NCI-H748 (cell line): ENCODE measurements around the gene LRRFIP2.

Experiments
- DNase-seq: peaks from one replicate; lab custom pipeline; 2025; ENCODE audit not compliant: unreplicated experiment; lab: John Stamatoyannopoulos, UW

LRRFIP2 gene

DNA sequence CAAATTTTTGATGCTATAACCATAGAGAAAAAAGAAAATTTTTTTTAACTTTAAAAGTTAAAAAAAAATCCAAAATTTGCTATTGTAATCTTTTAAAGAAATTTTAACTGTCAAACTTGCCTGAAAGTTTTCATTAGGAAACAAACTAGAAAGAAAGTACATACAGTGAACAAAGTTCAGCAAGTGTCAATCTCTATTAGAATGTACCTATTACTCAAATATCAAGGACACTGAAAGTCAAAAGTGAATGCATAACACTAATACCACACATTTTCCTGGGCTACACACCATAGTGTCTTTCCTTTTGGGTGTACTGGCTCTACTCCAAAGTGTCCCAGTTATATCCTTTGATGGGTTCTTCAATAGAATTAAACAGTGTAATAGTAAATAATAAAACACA lies 56.8 kb downstream of the LRRFIP2 start:
- no peak for DNase-seq

DNA sequence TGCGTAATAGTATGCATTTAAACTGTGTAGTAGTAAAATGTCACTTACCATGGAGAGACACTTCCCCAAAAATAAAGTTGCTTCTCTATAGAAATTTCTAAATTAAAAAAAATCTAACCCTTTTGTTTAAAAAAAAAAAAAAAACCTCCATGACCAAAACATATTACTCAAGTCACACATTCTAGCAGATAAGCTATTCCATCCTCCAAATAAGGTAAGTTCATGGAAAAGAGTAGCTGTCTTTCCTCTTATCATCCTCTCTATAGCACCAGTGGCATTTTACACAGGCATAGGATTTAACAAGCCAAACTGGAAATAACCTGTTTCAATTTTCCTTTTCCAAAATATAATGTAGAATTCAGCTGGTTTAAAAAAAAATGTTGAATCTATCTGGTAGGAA lies 57.4 kb downstream of the LRRFIP2 start:
- DNase-seq = no peak

DNA sequence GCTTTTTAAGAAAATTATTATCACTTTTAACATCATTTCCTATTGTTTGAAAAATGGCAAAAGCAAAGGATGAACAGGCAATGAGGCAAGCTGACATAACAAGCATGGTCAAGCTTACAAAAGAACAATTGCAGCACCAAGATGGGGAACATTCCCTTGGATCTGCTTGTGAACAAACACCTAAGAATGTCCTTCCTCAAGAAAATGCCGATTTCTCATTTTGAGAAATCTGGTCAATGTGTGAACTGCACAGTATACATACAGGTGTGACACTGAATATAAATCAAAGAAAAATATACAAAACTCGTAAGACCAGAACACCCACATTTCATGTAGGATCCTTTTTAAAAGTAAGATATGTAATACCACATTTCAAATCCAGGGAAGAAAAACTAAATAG lies 58.9 kb downstream of the LRRFIP2 start:
- DNase-seq = no peak

DNA sequence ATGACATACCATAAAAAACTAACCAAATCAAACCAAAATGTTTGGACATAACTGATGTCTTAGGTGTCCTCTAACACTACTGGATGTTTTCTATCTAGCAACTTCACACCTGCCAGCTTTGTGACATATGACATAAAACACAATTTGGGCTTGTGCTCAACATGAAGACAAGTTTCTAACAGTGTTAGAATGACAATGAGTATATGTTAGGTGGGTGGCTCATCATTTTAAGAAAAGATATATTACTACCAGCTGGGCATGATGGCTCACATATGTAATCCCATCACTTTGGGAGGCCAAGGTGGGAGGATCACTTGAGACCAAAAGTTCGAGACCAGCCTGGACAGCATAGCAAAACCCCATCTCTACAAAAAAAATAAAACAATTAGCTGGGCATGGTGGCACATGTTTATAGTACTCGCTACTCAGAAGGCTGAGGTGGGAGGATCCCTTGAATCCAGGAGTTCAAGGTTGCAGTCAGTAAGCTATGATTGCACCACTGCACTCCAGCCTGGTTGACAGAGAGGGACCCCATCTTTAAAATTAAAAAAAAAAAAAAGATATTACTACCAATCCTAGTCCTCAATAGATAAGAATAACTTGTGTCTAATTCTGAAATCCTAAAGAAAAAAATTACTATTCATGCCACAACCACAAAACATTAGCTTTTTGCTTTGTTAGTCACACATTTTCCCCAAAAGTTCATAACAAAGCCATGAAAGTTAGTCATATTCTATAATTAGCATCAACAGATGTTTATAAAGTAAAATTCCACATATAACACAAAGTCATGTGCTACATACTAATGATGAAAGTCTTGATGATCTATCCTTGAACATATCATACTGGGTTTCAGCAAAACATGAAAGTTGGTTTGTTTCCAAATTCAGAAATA lies 59.9 kb downstream of the LRRFIP2 start:
- no peak for DNase-seq

DNA sequence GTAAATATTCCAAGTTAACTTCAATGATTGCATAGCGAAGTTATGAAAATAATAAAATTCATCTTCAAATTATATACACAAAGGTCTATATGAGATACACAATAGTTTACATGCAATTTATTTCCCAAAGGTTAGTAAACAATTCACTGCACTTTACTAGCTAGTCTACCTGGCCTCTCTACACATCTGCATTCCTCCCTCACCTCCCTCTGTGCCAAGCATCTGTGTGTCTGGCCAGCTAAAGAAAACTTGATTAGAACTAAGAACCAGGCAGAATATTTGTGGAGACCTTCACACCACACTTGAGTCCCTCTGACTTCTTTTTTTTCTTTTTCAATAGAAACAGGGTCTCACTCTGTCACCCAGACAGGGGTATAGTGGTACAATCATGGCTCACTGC lies 61.4 kb downstream of the LRRFIP2 start:
- DNase-seq = no peak

DNA sequence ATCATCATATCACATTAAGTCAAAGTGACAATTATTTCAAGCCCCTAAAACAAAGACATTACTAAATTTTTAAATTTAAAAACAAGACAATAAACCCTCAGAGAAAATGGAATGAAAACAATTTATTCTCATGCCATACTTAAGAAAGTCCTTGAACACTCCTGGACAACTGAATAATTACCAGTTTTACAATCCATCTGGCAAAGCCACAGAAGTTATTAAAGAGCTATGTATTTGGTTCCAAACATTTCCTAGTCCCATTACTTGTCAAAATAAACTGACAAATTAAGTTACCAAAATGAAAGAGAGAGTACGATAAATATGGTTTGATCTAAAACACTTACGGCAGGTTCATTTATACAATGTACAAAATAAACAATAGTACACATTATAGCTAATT lies 63.2 kb downstream of the LRRFIP2 start:
- DNase-seq = no peak

DNA sequence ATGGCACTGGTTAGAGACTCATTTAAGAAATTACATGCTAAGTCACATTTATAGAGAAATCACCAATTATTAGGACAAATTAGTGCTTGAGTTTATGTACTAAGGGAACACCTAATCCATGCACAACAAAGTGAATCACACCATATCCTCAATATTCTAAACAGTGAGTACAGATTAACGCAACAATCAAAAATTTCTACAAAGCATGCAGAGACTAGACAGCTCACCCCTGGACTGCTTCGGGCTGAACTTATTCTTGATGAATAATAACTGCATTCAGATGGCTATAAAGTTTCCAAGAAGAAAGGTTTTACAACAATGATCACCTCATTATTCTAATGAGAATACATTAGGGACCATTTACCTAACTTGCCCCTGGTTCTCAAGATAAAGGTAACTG lies 66.5 kb downstream of the LRRFIP2 start:
- no peak for DNase-seq

DNA sequence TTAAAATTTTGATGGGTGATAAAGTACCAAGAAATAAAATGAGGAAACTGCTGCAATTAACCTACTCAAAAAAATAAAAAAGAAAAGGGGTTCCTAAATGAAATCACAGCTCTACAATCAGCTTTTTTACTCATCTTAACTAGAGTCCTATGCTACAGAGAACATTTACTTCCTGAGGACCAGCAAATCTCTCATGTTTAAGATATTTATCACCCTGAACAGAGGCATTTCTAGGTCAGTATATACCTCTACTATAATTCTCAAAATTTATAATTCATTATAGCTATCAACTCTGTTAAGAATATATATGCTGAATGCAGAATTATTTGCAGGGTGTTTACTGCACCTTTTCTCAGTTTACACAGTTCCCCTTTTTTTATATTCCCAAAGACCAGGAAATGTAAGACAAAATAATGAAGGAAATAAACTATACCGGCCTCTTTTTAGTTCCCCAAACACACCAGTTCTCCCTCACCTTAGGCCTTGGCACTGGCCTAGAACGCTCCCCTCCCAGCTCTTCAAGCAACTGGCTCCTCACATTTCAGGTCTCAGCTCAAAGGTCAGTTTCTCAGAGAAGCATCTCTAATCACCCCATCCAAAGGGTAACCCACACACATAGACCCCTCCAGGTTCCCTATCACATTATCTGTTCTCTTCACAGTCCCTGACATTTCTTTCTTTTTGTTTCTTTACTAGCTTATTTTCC lies 71.1 kb downstream of the LRRFIP2 start:
- no peak for DNase-seq

DNA sequence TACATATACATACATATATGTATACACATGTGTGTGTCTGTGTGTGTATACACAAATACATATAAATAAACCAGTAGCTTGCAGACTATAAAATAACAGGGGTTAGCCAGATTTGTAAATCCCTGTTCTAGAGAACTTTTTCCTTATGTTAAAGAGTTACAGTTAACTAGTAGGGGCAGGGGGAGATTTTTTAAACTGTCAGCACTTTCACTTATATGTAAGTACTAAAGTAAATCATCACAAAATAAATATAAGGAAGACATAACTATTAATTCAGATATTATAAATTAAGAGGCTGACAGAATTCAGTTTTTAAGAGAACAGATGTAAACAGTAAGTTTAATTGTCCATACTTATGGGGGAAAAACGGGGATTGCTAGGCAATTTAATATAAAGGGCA lies 74.0 kb downstream of the LRRFIP2 start:
- no peak for DNase-seq

DNA sequence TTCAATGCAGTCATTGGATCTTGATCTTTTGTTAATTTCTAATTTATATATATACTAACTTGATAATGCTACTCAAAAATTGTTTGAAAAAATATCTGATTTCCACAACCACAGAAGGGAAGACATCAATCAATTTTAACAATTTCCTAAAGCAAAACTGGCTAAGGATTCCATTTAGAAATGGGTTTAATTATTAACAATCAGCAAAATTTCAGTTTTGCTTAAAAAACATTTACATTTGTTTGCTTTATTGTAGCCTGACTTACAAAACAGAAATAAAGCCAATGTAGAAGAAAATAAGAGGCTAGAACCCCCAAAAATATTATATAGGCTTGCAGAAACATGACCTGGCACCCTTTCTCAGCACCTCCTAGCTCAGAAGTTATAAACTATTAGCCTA lies 74.9 kb downstream of the LRRFIP2 start:
- DNase-seq = no peak

DNA sequence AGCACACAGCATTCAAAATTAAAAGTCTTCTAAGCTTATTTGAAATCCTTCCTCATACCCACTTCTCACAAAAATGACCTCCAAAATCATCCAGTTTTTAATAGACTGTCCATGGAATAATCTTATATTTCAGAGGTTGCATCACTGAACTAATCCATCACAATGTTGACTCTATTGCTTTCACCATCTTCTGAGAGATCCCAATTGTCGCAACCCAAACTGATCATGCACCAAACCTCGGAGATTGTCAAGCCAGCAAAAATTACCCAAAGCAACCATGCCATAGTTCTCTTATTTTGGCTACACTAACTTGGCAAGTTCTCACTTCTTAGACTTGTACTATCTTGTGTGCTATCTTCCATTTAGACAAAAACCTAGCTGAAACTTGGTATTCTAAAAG lies 75.5 kb downstream of the LRRFIP2 start:
- DNase-seq = no peak

DNA sequence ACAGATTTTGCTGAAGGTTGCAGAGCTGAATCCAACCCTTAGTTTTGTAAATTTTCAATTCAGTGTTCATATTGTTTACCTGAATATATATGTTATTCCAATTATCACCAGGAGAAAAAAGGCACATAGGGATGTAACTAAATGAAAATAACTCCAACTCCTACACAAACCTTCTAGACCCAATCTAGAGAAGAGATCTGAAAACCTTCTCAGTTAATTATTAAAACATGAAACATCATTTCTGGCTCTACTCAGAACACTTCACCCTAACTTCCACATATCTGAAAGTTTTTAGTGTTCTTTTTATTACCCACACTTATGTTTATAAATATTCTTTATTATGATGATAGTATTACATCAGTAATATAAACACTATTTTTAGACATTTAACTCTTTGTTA lies 76.6 kb downstream of the LRRFIP2 start:
- no peak for DNase-seq

DNA sequence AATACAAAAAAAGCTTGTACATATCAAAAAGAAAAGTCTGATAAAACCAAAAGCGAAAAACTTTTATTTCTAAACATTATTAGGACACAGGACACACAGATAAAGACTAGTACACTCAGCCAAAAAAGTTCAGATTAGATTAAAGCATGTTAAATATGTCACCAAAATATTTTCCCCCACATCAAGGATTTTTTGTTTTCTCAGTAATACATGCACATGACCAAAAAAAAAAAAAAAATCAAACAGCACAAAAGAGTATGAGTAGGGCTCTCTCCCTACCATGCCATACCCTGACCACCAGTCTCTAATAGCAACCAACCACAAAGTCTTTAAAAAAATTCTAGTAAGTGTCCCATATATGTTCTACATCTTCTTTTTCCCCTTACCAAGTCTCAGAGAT lies 77.4 kb downstream of the LRRFIP2 start:
- no peak for DNase-seq

DNA sequence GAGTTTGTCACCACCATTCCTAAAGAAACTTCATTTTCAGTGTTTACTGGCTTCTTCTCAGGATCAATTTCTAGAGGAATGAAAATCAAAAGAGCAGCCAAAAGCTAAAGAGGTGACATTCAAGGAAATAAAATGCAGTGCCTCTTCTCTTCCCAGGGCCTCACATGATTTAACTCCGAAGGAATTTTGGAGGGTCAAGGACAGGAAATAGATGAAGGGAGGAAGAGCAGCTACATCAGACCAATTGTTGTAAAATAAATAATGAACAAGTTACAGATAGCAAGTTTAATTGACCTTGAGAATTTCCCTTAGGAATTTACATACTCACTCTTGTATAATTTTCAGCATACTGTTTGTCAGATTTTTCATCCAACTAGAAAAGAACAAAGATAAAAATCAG lies 78.1 kb downstream of the LRRFIP2 start:
- DNase-seq = no peak

DNA sequence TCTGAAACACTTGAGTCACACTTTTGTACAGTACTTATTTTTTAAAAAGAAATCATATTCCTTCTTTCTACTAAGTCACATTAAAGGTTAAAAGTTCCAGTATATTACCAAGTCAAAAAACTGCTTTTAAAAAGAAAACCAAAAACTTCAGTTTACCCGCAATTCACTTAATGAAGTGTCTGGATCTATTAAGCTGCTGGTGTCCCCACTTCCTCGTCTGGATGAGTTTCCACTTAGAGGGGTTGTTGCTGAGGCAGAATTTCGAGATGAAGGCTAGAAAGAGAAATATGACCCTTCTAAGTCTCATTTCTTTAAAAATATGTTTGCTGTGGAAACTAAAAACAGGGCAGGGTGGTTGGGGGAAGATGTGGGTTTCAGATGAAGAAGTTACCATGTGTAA lies 79.7 kb downstream of the LRRFIP2 start:
- DNase-seq = no peak

DNA sequence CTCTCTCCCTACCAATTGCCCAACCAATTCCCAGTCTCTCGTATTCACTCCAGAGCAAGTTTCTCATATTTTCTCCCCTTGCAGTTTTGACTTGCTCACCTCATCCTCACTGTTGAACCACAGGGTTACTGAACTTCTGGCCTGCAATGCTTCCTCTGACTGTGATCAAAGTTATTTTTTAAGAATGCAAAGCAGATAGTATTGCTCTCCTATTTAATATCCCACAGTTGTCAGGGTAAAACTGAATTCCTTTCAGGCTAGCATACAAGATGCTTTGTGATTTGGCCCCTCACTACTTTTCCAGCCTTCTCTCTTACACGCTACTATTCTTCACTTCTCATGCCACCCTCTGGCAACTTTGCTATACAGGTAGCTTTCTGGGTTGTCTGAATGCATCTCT lies 80.9 kb downstream of the LRRFIP2 start:
- DNase-seq = no peak

DNA sequence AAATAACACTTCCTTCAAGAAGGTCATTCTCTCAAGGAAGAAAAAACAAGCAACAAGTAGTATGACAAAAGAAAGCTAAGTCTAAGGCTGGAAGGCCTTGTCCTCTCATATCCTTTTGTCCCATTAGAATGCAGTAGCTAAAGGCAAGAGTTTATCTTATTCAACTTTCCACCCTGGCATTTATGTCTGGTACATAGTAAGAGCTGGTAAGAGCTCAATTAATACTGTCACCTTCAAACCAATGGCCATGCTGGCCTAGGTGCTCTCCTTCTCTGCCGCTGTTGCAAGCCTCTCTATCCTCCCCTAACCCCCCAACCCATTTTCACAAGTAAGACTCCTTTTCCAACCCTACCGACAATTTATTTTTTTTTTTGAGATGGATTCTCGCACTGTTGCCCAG lies 81.9 kb downstream of the LRRFIP2 start:
- DNase-seq = no peak

DNA sequence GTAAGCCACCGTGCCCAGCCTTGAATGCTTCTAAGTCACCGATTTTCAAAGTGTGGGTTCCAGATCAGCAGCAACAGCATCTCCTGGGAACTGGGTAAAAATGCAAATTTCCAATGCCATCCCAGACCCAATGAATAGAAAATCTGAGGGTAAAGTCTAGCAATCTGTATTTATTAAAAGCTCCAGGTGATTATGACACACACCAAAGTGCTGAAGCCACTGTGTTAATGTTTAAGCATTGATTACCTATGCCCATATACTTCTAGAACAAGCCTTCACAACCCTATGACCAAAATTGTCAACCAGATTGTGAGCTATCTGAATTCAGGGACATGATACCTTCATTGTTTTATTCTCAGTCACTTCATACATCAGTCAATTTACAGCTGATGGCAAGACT lies 86.5 kb downstream of the LRRFIP2 start:
- DNase-seq = no peak

DNA sequence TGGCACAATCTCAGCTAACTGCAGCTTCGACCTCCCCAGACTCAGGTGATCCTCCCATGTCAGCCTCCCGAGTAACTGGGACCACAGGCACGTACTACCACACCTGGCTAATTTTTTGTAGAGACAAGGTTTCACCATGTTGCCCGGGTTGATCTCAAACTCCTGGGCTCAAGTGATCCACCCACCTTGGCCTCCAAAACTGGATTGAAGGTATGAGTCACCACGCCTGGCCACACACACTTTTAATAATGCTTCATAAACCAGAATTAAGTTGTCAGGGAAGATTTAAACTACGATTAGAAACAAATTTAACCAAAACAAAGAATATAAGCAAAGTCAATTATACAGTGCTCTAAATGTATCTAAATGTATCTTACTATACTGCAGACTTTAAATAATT lies 87.5 kb downstream of the LRRFIP2 start:
- DNase-seq = no peak

DNA sequence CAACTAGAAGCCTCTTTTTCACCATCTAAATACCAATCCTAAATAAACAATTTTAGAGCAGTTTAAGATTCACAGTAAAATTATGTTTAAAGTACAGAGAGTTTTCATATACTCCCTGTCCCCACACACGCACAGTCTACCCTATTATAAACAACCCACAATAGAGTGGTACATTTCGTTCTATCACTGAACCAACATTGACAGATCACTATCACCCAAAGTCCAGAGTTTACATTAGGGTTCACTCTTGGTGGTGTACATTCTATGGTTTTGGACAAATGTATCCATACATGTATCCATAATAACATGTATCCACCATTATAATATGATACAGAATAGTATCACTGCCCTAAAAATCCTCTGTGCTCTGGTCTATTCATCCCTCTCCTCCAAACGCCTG lies 92.1 kb downstream of the LRRFIP2 start:
- no peak for DNase-seq

DNA sequence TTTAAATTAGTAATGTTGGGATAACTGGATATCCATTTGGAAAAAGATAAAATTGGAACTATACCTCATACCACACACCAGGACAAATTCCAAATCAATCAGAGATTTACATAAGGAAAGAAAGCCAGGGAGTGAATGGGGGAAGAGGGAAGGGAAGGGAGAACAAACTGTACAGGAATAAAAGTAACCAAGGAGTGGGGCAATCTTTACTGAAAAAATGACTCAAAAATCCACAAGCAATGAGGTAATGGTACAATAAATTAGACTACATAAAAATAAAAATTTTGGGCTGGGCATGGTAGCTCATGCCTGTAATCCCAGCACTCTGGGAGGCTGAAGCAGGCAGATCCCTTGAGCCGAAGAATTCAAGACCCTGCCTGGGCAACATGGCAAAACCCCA lies 98.4 kb downstream of the LRRFIP2 start:
- no peak for DNase-seq

DNA sequence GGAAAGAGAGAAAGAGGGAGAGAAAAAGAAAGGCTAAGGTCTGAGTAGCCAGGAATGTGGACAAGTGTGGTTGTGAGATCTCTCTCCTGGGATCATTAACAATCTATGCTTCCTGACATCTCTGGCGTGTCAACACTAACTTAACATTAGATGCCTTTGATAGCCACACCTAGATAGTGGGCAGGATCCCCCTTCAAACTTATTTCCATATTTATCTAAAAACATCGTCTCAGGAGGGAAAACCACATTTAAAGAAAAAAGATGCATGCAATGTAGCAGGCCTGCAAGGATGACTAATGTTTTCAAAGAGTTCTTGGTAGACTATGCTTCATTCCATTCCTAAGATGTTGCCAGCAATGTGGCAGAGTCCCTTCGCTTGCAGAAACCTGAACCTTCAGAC lies 100.2 kb downstream of the LRRFIP2 start:
- no peak for DNase-seq

DNA sequence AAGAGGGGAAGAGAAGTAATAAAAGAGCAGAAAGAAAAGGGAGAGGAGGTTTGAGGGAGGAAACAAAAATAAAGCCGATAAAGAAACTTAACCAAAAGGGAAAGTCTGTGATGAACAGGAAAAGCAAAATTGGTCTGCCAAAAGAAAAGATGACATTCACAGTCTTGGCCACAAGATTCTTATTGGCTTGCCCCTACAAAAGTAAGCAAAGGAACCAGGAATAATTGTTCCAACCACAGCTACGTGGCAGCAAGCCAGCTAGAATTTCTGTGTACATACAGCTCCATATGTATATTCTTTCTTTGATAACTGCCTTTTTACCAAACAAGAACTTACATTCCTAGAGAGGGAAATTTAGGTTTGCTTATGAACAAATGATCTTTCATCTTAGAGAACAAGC lies 101.5 kb downstream of the LRRFIP2 start:
- no peak for DNase-seq
